ENCODE measurements around the gene EXOC3L1.
A peak's percentile ranks its signal among the peaks of the same experiment; 100 is the strongest.

EXOC3L1 gene

DNA sequence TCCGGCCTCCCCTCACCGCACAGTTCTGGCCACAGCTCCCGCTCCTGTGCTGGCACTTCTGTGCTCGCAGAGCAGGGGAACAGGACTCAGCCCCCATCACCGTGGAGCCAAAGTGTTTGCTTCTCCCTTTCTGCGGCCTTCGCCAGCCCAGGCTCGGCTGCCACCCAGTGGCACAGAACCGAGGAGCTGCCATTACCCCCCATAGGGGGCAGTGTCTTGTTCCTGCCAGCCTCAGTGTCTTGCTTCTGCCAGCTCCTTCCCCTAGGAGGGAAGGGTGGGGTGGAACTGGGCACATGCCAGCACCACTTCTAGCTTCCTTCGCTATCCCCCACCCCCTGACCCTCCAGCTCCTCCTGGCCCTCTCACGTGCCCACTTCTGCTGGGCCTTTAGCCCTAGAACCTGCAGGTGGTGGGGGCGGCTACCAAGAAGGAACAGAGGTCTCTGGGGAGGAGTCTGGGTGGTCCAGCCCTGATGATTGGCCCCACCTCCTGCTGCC, 8.3 kb upstream of the EXOC3L1 start:
- peak; percentile 78 for DNase-seq

DNA sequence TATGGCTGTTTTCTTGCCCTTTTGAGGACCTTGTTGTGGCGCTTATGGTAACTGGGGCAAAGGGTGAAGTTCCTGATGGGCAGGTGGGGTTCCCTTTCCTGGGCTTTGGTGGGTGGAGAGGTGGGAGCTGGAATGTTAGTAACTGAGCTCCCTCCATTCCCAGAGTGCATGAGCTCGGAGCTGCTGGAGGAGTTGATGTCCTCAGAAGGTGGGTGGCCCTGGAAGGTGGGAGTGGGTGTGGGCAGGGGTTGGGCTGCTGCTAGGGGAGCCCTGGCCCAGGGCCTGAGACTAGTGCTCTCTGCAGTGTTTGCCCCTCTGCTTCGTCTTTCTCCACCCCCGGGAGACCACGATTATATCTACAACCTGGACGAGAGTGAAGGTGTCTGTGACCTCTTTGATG, 7.8 kb upstream of the EXOC3L1 start:
- no peak for DNase-seq

DNA sequence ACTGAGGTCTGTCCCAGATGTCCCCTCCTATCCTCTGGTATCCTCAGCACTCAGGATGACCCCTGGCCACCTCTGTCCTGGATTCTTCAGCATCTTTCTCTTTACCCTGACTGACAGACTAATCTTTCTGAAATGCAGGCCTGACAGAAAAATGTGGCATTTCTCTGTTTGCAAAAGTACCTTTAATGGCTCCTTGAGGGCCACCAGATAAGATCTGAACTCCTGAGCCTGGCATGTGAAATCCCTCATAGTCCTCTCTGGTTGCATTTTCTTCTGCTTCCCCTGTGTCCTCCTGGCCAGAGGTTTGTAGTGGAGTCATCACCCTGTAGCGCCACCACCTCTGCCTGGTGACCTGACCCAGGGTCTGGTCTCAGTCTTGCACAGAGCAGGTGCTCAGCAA, 6.9 kb upstream of the EXOC3L1 start:
- DNase-seq: no peak

DNA sequence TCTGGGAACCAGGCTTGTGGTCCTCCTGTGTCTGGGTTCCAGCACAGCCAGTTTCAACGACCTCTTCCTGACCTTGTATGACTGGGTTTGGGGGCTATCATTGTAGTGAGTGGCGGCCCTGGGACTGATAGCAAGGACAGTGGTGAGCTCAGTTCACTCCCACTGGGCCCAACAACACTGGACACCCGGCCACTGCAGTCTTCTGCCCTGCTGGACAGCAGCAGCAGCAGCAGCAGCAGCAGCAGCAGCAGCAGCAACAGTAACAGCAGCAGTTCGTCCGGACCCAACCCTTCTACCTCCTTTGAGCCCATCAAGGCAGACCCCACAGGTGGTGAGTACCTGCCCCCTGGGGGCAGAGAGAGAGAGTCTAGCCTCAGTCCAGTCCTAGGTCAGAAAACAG, 5.7 kb upstream of the EXOC3L1 start:
- DNase-seq: no peak

DNA sequence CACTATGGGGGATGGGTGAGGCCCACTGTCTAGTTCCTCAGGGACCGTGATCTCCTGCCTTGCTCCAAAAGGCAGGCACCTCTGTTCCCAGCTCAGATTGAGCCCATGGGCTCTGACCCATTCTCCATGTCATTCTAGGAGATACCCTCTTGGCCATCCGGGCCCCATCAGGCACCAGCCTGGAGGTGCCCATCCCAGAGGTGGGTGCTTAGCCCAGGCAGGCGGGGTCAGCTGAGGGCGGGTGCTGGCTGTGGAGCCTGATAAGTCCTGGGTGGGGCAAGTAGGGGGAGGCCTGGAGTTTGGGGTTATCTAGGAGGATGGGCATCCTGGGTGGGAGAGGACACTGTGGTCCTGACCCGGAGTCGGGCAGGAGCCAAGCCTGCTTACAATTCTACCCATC, 4.3 kb upstream of the EXOC3L1 start:
- peak; percentile 89 for DNase-seq

DNA sequence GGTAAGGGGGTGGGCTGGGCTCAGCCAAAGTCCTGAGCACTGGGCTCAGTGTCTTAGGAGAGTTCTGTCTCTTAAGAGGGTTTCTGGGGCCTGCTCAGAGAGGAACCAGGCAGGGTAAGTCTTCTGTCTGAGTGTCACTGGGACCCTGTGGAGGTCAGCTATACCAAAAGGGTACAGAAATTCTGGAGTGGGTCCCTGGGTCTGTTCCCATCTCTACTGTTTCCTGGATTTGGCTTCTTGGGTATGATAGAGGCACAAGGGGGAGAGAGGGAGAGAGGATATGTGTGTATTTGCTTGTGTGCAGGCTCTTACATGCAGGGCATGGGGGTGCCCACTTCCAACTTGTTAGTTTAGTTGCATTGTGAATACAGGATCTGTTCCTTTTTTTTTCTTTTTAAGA, 3.6 kb upstream of the EXOC3L1 start:
- no peak for DNase-seq

DNA sequence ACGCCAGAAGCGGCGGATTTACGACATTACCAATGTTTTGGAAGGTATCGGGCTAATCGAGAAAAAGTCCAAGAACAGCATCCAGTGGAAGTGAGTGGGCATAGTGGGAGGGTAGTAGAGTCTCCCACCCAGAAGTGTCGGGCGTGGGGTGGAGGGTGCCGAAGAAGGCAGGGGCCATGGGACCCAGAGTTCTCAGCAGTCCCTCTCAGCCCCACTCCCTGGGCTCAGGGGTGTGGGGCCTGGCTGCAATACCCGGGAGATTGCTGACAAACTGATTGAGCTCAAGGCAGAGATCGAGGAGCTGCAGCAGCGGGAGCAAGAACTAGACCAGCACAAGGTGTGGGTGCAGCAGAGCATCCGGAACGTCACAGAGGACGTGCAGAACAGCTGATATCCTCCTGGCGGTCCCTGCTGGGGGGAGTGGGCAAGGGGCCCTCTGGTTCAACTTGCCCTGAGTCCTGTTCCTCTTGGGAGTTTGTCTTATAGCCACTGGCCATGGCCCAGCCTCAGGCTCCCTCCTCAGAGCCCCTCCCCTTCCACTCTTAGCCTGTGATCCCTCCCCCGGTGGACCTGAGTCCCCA, 2.9 kb upstream of the EXOC3L1 start:
- DNase-seq: peak; percentile 51

DNA sequence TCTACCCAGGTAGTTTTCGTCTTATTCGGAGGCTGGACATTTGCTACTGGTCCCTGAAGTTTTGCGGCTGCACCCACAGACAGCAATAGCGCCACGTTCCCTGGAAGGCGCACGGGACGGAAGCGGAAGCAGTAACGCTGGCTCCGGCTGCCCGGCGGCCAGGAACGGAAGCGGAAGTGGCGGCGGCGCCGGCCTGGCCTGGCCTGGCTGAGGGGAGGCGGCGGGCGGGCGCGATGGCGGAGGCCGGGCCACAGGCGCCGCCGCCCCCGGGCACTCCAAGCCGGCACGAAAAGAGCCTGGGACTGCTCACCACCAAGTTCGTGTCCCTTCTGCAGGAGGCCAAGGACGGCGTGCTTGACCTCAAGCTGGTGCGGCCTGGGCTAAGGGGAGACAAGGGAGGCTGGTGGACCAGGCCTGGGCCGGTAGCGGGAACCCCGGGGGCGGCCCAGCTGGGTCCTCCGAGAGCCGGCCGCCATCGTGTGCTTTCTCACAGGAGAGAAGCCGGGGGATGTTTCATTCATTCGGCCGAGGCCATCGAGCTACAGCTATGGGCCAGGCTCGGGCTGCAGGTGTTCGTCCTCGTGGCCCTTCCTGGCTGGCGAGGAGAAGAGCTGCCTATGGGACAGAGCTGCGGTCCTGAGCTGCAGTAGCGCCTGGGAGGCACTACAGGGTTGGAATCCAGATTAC, 2.2 kb upstream of the EXOC3L1 start, which contains the start of gene E2F4:
E2F4 (plus strand) TSS at position 161 of the 687 bp plus-strand sequence; CDS start at position 234, 73 bp downstream.
- peak; percentile 93 for DNase-seq

DNA sequence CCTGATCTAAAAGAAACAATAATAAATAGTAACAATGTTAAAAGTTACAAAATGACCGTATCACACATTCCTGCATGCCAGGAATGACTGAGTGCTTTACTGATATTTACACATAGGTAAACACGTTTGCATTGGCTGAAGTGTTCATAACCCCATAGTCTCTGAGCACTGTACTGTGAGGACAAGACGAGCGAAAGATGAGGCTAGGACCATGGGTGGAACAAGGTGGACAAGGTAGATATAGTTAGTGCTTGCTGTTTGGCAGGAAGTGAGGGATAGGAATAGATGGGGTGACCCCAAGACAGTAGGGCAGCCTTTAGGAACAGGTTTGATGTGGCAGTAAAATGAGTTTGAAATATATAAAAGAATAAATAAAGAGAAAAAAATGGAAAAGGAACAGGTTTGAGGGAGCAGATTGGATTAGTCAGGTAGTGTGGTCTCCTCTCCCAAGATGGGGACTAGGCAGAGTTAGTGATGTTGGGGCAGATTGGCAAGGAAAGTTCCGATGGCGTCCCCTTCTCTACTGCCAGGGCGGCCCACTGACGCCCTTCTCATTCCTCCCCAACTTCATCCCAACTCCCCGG, 1.6 kb upstream of the EXOC3L1 start:
- peak; percentile 29 for DNase-seq

DNA sequence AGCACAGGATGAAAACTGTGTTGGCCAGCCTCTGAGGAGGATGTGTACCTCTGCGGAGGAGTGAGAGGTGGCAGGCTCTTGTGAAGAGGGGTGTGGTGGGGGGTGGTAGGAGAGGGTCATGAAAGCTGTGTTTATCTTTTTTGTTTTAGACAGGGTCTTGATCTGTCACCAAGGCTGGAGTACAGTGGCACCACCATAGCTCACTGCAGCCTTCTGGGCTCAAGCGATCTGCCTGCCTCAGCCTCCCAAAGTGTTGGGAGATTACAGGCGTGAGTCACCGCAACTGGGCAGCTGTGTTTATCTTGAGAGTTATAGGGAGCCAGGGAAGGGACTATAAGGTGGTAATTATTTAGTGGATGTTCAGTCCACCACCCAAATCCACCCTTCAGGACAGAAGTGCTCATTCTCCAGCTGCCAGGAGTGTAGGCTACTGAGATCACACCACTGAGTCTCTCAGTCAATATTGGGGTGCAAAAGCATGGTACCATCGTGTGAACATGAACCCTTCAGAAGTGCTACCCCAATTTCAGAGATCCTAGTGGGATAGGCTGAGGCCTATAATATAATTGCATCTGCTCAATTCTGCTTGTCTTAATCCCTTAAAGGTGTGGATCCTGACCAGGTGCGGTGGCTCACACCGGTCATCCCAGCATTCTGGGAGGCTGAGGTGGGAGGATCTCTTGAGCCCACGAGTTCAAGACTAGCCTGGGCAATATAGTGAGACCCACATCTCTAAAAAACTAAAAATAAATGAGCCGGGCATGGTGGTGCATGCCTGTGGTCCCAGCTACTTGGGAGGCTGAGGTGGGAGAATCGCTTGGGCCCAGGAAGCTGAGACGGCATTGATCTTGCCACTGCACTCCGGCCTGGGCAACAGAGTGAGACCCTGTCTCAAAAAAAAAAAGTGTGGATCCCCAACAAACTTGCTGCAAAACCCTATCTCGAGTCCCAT, 788 bp upstream of the EXOC3L1 start:
- DNase-seq: peak; percentile 80

DNA sequence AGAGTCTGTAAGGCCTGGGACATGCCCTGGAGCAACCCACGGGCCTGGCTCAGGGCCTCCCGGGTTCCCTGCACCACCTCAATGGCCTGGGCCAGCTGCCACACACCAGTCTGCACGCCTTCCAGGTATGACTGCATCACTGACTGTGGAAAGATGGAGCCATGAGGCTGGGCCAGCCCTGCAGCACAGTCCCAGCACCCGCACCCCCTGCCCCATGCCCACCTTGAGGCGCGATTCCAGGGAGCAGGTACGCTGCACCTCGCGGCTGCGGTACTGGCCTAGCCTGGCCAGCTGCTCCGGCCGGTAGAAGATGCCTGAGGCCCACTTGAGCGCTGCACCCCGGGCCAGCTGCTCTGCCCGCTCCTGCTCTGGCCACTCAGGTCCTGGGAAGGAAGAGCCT, 1.1 kb downstream of the EXOC3L1 start:
- no peak for DNase-seq

DNA sequence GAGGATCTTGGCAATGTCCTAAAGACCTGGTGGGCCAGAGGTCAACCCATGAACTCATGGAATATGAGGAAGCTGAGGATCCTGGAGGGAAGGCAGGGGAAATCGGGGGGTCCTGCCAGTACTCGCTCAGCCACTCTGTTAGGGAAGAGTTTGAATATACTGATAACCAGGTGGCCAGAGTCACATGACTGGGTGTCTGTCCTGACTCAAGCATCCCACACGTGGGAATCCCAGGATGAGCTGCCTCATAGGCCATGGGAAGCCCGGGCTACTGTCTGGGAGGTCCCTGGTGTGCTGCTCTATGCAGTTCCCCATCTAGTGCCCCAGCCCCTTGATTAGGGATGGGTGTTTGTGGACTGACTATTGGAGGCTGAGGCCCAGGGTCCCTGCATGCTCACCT, 1.6 kb downstream of the EXOC3L1 start:
- no peak for DNase-seq

DNA sequence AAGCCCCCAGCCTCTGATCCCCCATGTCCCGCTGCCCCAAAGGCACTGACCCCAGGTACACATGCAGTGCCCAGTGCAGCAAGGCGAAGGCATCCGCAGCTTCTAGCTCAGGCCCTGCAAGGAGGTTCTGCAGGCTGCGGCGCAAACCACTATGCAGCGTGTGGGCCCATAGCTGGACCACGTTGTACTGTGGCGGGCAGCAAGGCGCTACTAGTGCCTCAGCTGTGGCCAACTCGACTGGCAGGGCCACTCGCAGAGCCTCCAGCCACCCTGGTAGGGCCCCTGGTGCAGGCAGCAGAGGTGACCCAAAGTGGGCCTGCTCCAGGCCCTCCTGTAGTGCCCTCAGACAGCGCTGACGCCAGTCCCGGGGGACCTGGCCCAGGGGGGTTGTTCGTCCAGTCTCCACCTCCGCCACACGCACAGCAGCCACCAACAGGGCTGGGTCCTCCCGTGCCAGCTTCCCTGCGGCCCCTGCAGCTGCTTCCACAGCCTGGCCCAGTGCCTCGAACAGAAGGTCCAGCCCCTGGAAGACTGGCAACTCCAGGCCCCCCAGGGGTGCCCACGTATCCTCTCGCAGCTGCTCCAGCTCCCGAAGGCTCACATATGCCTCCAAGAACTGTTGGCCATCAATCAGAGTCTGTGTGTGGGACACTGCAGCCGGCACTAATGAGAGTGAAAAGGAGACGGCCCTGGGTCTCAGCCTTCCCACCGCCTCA, 2.6 kb downstream of the EXOC3L1 start:
- DNase-seq: no peak

DNA sequence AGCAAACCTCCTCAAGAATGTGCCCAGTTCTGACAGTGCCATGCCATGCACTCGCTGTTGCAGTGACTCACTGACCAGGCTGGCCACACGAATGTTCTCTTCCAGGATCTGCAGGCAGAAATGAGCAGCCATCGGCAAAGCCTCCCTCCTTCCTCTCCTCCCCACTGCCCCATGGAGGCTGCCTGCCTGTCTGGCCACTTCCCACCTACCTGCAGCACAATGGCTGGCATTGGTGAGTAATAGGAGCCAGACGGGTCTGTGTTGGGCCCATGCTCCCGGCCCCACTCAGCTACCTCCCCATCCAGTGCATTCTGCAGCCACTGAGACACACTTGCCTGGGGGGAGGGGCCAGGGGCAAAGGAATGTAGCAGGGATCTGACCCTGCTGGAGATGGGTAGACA, 3.4 kb downstream of the EXOC3L1 start:
- DNase-seq: no peak

DNA sequence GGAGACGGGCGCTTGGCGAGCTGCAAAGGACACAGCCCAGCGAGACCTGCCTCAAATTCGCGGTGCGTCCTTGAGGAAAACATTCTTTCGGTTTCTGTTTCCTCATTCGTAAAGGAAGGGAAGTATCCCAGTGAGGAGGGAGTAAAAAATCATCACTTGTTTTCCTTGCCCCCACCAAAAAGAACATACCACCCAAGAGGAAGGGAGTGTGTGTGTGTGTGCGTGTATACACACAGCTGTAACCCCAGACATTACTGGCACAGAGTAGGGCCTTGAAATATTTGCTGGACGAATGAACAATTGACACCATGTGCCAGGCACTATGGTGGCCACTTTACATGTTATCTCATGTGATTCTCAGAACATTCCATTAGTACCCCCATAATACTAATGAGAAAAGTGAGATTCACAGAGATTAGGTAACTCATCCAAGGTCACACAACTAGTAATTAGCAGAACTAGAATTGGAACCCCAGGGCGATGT, 4.2 kb downstream of the EXOC3L1 start:
- DNase-seq: no peak

DNA sequence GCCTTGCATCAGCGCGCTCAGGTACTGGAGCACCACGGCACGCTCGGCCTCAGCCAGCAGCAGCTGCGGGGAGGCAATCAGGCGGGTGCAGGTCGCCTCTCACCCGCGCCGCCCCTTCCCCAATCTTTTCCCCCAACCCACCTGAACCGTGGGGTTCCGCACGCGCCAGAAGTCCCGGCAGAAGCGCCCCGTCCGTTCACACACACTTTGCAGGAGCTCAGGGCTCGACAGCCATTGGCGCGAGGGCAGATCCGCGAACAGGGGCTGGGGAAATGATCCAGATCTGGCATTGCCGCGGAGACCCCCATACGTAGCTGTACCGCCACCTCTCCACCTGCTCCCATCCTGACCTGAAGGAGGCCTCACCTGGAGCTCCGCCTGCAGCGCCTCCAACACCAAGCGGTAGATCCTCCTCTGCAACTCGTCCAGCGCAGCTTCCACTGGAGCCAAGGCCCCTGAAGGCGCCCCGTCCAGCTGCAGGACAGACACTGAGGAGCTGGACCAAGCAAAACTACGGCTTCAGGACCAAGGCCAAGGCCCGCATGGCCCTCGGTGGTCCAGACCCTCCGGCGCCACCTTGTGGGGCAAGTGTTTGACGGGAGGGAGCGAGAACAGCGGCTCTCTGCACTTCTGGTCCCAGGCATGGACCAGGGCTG, 4.8 kb downstream of the EXOC3L1 start:
- peak; percentile 85 for DNase-seq

DNA sequence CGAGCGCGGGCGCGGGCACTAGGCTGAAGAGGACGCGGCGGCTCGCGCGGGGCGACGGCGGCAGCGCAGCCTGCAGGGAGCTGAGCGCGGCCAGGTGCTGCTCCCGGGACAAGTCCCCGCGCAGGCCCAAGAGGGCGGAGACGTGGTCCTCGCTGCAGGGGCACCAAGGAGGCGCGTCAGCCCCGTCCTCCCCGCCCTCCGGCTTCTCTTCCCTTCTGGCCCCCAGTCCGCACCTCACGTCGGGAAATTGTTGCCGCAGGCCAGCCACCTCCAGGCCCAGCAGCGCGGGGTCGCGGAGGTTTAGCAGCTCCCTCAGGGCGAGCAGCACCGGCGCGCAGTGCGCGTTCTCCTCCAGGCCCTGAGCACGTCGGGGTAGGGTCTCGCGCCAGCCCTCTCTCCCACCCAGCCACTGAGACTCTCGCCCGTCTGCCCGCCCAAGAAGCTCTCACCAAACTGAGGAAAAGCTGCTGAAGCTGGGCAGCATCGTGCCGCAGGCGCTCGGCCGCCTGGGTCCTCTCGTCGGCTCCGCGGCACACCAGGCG, 5.4 kb downstream of the EXOC3L1 start:
- no peak for DNase-seq

DNA sequence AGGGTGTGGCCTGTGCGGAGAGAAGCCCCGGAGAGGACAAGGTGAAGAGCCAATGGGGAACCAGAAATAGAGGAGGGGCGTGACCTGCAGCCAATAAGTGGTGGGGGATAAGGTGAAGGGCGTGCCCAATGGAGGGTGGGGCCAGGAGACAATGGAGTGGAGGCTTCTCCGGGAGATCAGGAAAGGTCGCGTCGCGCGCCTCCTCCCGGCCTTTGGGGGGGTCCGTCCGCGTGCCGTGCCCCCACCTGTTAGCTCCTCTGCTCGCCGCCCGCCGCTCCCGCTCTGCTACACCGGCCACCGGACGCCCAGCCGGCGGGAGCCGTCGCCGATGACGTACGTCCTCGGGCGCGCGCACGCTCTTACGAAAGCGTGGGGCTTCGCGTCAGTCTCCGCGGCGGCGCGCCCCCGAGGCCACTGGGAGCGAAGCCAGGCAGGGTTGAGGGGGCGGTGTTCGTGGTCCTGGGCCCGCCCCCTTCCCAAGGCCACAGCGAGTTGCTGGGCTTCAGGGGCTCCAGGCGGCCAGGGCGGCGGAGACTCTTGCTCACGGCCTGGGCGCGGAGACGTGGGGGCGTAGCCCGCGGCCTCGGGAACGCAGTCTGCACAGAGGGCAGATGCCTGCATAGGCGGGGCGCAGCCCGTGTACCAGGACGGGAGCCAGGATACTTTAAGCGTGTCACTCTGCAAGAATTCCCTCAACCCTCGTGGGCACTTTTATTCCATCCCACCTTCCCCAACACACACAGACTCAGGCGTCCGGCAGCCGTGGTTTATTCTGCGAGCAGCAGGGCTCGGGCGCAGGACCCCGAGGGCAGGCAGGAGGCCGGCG, 6.1 kb downstream of the EXOC3L1 start, which contains the start of gene MATCAP1:
MATCAP1 (minus strand) TSS at position 337 of the 826 bp plus-strand sequence. CDS start 3,353 bp downstream, outside the sequence.
- DNase-seq: peak; percentile 99

DNA sequence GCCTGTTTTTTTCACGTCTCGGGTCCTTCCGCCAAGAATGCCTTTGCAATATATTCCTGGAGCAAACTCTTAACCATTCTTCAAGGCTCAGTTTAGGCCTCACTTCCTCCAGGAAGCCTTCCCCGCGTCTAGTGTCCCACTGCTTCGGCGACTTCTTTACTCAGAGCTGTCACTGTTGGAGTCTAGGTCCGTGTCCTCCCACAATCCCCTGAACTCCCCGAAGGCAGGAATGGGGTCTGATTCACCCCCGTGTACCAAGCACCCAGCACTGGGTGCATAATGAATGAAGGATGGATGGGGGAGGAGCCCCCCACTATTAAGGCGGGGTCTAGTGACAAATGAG, 6.7 kb downstream of the EXOC3L1 start:
- no peak for DNase-seq

DNA sequence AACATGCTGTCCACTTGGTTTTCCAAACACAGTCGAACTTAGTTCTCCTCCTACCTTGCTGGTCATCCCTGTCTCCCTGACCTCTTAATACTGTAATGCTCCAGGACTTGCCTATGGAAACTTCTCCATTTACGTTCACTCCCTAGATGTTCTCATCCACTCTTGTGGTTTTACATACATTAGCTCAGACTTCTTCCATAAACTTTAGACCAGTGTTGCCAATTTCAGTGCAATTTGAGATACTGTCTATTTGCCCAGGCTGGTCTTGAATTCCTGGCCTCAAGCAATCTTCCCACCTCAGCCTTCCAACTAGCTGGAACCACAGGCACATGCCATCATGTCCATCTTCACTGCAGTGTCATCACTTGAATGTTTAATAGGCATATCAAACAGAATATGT, 7.6 kb downstream of the EXOC3L1 start:
- no peak for DNase-seq

Data from hematopoietic multipotent progenitor cell treated with erythropoietin and hydrocortisone succinate and interleukin-3 and kit ligand, for 8 days (in vitro differentiated cells).